ENCODE measurements around the gene AHCYL2.

- TF ChIP-seq, protein P1, sequence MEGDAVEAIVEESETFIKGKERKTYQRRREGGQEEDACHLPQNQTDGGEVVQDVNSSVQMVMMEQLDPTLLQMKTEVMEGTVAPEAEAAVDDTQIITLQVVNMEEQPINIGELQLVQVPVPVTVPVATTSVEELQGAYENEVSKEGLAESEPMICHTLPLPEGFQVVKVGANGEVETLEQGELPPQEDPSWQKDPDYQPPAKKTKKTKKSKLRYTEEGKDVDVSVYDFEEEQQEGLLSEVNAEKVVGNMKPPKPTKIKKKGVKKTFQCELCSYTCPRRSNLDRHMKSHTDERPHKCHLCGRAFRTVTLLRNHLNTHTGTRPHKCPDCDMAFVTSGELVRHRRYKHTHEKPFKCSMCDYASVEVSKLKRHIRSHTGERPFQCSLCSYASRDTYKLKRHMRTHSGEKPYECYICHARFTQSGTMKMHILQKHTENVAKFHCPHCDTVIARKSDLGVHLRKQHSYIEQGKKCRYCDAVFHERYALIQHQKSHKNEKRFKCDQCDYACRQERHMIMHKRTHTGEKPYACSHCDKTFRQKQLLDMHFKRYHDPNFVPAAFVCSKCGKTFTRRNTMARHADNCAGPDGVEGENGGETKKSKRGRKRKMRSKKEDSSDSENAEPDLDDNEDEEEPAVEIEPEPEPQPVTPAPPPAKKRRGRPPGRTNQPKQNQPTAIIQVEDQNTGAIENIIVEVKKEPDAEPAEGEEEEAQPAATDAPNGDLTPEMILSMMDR (conservative IDR thresholded peaks at IDR 0.05; ENCODE audit: low read depth in 2 of 2): no peak
- TF ChIP-seq, protein P2, sequence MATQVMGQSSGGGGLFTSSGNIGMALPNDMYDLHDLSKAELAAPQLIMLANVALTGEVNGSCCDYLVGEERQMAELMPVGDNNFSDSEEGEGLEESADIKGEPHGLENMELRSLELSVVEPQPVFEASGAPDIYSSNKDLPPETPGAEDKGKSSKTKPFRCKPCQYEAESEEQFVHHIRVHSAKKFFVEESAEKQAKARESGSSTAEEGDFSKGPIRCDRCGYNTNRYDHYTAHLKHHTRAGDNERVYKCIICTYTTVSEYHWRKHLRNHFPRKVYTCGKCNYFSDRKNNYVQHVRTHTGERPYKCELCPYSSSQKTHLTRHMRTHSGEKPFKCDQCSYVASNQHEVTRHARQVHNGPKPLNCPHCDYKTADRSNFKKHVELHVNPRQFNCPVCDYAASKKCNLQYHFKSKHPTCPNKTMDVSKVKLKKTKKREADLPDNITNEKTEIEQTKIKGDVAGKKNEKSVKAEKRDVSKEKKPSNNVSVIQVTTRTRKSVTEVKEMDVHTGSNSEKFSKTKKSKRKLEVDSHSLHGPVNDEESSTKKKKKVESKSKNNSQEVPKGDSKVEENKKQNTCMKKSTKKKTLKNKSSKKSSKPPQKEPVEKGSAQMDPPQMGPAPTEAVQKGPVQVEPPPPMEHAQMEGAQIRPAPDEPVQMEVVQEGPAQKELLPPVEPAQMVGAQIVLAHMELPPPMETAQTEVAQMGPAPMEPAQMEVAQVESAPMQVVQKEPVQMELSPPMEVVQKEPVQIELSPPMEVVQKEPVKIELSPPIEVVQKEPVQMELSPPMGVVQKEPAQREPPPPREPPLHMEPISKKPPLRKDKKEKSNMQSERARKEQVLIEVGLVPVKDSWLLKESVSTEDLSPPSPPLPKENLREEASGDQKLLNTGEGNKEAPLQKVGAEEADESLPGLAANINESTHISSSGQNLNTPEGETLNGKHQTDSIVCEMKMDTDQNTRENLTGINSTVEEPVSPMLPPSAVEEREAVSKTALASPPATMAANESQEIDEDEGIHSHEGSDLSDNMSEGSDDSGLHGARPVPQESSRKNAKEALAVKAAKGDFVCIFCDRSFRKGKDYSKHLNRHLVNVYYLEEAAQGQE (IDR thresholded peaks at IDR 0.05; ENCODE audit: unreplicated experiment): no peak
- TF ChIP-seq NANOG (IDR thresholded peaks at IDR 0.05; ENCODE audit: borderline replicate concordance) (no peak), CREB1 (CRISPR knock-in tag; IDR thresholded peaks at IDR 0.05; ENCODE audit: low read depth) (no peak), JUNB (IDR thresholded peaks at IDR 0.05; ENCODE audit: unreplicated experiment) (no peak), EZH2phosphoT487 (IDR thresholded peaks at IDR 0.05; ENCODE audit: unreplicated experiment) (no peak), STAT1 (IDR thresholded peaks at IDR 0.05; ENCODE audit: unreplicated experiment) (no peak), EZH2 (IDR thresholded peaks at IDR 0.05; ENCODE audit: low read depth, unreplicated experiment) (no peak), POLR2AphosphoS5 (IDR thresholded peaks at IDR 0.05; ENCODE audit: low read depth) (no peak), ZNF331 (CRISPR knock-in tag; IDR thresholded peaks at IDR 0.05; ENCODE audit: low read depth) (no peak), ZNF462 (CRISPR knock-in tag; IDR thresholded peaks at IDR 0.05) (no peak)
- TF ChIP-seq, protein P3, sequence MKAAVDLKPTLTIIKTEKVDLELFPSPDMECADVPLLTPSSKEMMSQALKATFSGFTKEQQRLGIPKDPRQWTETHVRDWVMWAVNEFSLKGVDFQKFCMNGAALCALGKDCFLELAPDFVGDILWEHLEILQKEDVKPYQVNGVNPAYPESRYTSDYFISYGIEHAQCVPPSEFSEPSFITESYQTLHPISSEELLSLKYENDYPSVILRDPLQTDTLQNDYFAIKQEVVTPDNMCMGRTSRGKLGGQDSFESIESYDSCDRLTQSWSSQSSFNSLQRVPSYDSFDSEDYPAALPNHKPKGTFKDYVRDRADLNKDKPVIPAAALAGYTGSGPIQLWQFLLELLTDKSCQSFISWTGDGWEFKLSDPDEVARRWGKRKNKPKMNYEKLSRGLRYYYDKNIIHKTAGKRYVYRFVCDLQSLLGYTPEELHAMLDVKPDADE (IDR thresholded peaks at IDR 0.05): no peak
These were observed 243.3 kb downstream of the AHCYL2 start for GRCh38 chr7:129468087-129468486.

All from GM23338 (cell line).